Activated CD4-positive, alpha-beta T cell treated with anti-CD3 and anti-CD28 coated beads, Interleukin-2, Interleukin-6, amounts not matched to agents 100 ng/mL and 50 ng/mL, durations not matched to agents 16 hours and 8 hours (primary cell): Measurements from ENCODE around the gene RAP1GAP2.
"Not testable (repeated sequence)": the region's sequence is repeated elsewhere in the genome, so short reads cannot be mapped to it uniquely, and the experiment has no call there.

Experiments
- DNase-seq: peaks from one replicate; pipeline ENCODE4 v3.0.0-alpha.2; 2020

The RAP1GAP2 gene

DNA sequence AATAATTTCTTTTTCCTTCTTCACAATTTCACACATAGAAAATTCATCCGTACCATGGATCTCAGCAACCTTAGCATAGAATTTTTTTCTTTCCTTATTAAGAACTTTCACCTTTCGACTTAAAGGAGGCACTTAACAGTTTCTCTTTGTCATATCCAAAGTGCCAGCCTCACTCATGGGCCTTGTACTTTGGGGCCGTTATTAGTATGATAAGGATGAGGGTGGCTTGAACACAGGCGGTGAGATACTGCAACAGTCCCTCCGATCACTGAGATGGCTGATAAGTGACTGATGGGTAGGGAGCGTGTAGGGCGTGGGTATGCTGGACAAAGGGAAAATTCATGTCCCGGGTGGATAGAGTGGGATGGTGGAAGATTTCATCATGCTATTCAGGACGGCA, 181.9 kb downstream of the RAP1GAP2 start:
- no peak for DNase-seq

DNA sequence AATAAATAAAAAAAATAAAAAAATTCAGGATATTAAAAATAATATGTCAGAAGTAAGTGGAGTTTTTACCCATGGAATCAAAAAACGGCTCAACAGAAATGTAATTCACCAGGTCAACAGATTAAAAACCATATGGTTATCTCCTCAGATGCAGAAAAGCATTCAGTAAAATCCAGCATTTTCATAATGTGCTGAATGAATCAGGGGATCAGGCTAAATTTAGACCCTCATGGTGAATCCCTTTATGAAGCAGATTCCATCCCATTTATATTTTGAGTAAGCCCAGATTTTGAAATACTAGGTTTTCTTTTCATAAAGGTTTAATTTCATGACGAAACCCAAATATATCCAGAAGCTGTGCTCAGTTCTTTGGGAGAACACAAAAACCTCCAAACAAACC, 182.8 kb downstream of the RAP1GAP2 start:
- DNase-seq: no peak

DNA sequence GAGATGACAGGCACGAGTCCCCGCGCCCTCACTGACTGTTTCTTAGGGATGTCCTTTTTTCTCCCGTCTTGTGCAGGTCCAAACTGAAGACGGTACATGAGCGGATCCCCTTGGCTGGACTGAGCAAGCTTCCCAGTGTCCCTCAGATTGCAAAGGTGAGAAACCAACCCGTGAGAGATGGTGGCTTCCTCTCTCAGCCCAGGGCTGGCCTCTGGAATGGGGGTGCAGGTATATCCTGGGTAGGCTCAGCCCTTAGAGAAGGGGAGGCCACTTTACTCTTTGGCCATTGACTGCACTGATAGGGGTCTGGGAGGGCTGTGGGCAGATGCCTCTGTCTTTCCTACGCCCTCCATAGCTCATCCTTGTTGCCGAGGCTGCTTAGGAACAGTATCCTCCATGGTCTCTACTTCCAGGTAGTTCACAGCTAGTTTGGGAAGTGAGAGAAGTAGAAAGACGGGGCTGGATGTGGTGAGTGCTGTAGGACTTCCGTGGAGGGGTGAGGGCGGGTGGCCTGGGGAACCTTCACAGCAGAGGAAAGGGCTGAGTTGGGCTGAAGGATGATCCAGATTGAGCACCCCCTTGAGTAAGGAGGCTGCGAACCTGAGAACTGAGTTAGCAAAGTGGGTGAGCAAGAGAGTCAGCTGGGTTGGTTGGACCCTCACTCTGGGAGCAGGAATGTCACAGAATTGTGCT, 184.1 kb downstream of the RAP1GAP2 start:
- DNase-seq: no peak

DNA sequence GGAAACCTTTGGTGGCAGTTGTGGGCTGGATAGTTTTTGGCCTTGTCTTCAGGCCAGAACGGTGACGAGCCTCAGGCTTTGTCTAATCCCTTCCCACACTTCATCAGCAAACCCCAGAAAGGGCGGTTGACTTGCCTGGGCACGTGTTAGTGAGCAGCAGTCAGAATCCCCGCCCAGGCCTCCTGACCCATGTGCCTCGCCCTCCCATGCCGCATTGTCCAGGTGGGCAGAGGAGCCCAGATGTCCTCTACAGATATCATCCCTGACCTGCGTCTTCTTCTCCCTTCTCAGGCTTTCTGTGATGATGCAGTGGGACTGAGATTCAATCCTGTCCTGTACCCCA, 184.6 kb downstream of the RAP1GAP2 start:
- no peak for DNase-seq

DNA sequence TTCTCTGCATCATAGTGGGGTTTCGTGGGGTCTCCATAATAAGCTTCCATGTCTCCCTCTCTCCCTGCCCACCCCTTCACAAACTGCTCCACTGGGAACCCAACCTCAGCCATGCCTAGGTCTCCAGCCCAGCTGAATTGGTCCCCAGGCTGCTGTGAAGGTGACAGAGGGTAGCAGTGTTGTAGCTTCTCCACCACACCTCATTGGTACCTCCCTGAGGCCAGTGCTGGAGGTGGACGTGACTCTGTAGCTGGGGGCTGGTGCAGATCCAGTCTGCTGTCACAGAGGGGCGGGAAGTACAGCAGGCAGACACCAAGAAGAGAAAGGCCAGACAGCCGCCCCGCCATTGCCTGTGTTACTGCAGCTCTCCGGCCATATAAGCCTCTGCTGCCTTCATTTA, 185.1 kb downstream of the RAP1GAP2 start:
- DNase-seq: no peak

DNA sequence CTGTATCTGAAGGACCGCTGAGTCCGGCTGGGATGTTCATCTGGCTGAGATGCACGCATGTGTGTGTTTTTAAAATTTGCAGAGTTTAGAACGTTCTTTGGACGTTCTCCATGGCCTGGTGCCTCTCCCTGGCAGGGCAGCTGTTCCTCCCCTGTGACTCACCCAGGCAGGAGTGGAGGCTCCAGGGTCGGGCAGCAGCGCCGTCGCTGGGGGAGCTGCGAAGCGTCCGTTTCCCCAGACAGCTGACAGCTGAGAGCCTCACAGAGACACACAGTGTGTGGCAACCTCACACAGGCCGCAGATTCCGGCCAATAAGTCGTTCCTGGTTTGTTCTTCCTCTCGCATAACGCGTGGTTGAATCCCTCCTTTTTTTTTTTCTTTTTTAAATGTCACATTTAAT, 186.6 kb downstream of the RAP1GAP2 start:
- no peak for DNase-seq

DNA sequence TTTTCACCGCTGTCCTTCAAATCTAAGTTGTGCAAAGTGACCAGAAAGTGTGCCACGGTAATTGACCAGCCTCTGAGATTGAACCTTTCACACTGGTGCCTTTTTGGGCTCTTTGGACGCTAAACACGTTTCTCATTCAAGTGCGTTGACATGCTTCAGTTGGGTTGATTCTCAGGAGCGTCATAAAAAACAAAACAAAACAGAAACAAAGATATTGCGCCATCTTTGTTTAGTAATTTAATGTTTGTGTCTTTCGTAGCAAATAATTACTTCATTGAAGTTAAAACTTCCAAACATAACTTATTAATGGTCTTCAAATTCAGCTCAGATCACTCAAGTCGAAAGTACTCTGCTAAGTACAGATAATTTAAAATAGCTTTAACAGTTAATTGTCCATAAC, 187.0 kb downstream of the RAP1GAP2 start:
- no peak for DNase-seq

DNA sequence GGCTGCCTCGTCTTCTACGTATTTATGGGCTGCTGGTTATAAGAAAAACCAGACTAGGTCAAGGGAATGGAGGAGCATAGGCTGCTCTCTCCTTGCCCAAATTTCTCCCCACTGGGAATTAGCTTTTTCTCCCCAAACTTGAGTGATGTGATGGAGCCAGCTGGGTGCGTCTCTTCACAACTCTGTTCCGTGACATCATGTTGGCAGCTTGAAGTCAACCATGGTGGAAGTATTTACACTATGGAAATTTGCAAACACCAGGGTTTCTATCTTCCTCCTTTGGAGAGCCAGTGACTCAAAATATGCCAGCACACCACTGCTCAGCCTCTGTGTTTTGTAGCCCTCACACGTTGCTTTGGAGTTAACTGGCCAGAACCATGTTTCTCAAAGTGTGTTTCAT, 189.1 kb downstream of the RAP1GAP2 start:
- no peak for DNase-seq

DNA sequence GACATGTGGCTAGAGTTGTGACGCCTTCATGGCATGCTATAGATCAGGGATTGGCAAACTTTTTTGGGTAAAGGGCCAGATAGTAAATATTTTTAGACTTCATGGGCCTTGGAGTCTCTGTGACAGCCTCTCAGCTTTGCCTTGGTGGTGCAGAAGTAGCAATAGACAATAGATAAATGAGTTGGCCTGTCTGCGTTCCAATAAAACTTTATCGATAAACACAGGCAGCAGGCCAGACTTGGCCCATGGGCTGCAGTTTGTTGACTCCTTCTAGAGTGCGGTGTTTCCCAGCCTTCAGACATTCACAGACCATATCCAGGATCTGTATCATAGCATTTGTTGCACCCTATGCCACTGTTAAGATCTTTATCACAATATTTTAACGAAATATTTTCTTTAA, 190.7 kb downstream of the RAP1GAP2 start:
- DNase-seq: no peak

DNA sequence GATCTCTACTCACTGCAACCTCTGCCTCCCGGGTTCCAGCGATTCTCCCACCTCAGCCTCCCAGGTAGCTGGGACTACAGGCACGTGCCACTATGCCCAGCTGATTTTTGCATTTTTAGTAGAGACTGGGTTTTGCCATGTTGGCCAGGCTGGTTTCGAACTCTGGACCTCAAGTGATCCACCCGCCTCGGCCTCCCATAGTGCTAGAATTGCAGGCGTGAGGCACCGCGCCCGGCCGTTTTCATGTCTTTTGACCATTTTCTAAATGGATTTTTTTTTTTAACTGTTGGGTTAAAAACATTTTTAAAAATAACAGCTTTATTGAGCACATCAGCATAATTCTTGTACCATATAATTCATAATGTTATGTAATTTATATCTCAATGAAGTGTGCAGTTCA, 193.2 kb downstream of the RAP1GAP2 start:
- DNase-seq: not testable (repeated sequence)

DNA sequence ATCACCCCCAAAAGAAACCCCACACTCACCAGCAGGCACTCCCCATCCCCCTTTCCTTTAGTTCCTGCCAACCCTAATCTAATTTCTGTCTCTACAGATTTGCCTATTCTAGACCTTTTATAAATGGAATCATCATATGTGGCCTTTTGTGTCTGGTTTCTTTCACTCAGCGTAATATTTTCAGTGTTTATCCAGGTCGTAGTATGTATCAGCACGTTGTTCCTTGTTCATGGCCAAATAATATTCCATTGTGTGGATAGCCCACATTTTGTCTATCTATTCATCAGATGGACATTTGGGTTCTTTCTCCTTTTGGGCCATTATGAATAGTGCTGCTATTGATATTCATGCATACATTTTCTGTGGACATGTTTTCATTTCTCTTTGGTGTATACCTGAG, 193.6 kb downstream of the RAP1GAP2 start:
- no peak for DNase-seq

DNA sequence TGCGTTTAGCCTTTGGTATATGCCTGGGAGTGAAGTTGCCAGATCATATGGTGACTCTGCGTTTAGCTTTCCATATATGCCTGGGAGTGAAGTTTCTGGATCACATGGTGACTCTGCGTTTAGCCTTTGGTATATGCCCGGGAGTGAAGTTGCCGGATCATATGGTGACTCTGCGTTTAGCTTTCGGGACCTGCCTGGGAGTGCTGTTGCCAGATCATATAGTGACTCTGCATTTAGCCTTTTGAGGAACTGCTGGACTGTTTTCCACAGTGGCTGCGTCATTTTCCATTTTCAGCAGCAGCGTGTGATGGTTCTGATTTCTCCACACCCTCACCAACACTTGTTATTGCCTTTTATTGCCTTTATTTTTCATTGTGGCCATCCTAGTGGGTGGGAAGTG, 194.2 kb downstream of the RAP1GAP2 start:
- DNase-seq: no peak

DNA sequence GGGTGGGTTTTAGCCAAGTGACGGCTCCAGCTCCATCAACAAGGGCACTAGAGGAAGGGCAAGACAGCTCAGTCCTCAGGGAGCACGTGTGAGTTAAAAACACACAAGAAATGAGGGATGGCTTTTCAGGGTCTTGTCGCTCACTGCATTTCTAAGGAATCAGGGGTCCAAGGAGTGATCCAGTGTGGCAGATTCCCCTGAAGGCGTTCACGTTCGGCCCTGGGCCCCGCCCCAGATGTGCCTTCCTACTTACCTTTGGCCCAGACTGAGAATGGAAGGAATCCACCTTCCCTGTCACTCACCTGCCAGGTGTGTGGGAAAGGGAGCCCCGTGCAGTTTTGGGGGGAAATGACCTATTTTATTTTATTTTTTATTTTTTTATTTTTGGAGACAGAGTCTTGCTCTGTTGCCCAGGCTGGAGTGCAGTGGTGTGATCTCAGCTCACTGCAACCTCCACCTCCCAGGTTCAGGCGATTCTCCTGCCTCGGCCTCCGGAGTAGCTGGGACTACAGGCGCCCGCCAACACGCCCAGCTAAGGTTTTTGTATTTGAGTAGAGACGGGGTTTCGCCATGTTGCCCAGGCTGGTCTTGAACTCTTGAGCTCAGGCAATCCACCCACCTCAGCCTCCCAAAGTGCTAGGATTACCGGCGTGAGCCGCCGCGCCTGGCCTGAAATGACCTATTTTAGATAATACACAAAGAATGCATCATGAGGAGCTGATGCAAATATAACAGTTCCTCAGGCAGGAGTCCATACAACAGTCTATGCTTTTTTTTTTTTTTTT, 195.3 kb downstream of the RAP1GAP2 start:
- DNase-seq: not testable (repeated sequence)

DNA sequence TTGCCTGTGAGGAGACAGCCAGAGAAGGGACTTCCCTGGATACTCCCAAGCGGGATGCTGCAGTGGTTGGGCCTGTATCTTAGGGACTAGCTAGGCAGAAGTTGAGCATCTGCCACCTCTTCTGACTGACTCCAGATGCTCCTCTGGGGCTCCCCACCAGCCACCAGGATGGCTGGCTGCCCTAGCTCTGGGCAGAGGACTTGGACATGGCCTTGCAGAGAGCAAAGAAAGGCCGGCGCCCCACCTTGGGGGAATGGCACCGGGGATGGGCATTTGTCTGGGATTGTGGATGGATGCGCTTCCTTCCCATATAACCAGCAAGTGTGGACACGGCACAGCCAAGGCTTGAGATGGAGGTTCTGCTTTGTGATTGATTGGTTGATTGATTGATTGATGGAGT, 198.2 kb downstream of the RAP1GAP2 start:
- no peak for DNase-seq

DNA sequence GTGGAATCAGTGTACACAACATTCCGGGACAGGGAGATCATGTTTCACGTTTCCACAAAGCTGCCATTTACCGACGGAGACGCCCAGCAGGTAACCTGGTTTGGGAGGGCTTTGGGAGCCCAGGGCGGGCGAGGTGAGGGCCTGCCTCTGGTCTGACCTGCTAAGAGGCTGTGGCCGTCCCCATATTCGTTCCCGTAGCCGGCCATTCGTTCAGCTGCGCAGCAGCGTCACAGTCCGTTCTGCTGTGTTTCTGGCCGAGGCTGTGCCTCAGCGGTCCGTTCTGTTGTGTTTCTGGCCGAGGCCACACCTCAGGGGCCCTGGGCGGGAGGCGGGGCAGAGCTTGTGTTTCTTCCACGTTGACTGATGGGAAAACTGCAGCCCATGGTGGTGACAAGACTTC, 199.1 kb downstream of the RAP1GAP2 start:
- DNase-seq: no peak

DNA sequence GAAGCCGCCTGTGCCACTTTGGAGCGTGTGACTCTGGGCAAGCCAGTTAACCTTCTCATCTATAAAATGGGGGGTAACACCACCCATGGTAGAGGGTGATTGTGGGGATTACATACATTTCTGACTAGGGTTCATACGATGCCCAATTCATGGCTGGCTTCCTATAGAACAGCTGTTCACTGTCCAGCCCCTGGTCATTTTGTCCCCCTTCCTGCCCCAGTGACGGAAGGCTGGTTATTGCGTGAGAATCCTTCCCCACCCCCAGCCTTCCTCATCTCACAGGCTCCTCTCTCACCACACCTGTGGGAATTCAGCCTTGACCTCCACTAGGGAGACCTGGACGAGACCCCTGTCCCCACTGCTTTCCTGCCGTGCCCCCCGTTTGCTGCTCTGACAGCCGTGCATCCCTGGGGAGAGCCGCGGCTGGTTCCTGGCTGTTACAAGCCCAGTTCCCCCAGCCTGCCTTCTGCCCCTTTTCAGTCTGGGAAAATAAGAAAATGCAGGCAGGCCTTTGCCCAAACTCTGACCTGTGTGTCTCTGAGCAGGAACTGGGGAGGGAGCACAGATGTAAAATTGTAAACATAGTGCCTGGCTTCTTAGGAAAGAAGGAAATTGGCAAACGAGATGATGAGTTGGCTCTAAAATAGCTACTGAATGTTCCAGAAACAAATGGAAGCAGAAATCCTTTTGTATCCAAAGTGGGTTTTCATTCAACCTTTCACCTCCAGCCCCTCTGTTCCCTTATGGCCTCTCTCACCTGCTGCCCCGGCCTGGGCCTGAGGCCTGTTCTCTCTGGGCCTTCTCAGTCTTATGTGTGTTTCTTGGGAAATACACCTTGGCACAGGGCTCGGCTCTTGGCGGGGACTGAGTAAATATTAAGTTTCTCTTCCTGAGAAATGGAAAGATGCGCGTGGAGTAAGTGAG, 199.9 kb downstream of the RAP1GAP2 start:
- DNase-seq: no peak

DNA sequence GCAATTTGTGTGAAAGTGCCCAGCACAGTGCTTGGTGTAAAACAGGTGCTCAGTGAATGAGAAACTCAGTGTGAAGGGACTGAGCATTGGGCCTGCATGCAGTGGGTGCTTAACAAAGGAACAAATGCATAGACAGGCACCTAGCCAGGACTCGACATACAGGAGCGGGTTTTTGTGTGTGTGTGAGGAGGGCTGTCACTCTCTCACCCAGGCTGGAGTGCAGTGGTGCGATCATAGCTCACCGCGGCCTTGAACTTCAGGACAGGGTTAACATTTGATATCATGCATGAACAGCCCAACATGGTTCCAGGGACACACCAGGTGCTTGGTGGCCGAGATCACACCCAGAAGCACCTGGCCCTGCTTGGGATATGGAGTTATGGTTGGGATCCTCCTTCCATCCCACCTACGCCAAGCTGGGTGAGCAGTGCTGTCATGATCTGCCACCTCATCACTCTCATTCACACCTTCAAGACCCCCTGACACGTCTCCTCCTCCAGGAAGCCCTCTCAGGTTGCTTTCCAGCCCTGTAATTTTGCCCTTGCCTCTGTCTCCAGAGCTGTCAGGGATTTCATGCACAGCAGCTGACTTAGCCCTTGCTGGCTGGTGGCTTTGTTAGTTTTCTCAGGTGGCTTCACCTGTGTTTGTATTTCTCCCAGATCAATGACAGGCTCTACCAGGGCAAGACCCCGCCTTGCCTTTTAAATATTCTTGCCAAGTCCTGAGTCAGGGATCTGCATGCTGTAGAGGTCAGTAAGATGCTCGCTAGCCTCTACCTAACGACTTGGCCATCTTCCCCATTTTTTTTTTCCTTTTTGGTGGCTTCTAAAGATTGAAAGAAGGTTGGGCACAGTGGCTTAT, 200.8 kb downstream of the RAP1GAP2 start:
- DNase-seq: no peak

DNA sequence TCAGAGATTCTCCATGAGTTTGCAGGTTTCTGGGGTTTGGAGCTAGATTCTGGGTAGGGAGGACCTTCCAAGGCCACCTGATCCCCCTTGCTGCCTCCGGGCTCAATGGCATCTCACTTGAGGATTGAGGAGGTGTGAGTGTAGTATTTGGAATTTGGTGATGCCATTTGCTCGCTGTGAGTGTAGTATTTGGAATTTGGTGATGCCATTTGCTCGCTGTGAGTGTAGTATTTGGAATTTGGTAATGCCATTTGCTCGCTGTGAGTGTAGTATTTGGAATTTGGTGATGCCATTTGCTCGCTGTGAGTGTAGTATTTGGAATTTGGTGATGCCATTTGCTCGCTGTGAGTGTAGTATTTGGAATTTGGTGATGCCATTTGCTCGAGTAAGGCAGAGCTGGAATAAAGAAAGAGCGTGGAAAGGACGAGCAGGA, 202.2 kb downstream of the RAP1GAP2 start:
- DNase-seq: not testable (repeated sequence)

DNA sequence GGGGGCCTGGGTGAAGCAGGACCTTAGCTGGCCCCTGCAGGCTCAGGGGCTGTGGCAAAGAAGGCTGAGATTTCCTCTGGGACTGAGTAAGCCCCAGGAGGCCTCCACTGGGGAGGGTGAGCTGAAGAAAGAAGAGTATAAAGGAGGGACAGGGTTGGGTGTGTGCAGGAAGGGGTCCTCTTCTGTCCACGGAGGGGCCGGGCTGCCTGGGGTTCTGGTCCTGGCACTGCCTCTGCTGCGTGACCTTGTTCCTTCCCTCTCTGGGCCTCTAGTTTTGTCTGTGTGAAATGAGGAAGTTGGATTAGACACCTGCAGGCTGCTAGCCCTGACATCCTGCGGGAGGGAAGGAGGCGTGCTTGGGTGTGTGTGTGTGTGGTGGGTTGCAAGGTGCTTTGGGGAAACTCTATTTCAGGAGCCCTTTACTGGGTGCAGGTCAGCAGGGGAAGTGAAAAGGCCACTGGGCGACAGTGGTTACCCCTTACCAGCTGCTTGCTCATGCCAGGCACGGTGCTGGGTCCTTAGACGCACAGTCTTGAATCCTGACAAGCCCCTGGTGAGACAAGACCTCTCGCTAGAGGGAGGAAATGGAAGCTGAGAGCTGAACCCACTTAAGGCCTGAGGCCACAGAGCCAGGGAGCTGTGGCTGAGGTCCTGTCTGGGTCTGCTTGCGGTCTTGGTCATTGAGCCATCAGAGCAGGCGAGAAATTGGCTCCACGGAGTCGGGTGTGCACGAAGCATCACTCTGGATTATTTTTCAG, 206.5 kb downstream of the RAP1GAP2 start:
- no peak for DNase-seq

DNA sequence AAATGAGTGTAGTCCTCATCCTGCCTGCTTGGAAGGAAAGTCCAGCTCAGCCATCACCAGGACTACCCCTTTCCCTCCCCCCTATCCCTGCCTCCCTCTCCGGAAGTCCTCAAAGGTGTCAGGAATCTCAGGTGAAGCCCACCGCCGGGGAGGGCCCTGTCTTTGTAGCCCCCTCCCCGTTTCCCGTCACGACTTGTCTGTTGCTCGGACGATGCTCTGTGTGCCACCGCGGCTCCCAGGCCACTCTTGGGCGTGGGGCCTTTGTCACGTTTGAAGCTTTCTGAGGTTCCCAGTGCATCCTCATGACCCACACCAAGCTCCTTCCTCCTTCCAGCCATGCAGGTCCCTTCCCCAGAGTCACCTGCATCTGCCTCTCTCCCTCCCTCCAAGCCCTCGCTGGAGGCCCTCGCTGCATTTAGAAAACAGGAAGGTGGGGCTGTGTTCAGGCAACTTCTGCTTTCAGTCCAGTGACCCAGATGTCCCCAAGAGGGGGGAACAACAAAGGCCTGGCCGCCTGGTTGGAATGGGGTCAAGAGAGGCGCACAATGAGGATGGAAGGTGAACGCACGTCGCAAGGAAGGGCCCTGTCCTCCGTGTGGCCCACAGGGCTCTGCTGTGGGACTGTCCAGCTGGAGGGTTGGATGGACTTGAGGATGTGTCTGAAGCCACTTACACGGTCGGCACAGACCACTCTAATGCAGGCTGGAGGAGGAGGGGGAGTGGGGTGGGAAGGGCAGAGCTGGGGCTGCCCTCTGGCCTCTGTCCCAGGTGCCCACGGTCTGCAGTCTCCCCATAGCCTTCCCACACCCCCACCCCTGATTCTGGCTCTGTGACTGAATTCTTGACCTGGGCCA, 207.3 kb downstream of the RAP1GAP2 start:
- no peak for DNase-seq
